Parathyroid adenoma (tissue), 2 donors: Measurements from ENCODE around the gene NCOA6.
"Not testable (repeated sequence)": the region's sequence is repeated elsewhere in the genome, so short reads cannot be mapped to it uniquely, and the experiment has no call there.

ENCODE experiments used
- H2AFZ ChIP-seq: fragments of 300-600 bp; sonication (generic); one replicate; pipeline ENCODE4 v1.7.0; 2017; ENCODE audit warnings: antibody characterized with exemption, mild to moderate bottlenecking
- H3K27ac ChIP-seq: fragments of 300-600 bp; sonication (generic); one replicate; pipeline ENCODE4 v1.7.0; 2017
- H3K27me3 ChIP-seq: fragments of 300-600 bp; sonication (generic); one replicate; pipeline ENCODE4 v1.7.0; 2017; ENCODE audit warnings: low read length; ENCODE audit not compliant: control insufficient read depth, insufficient read depth
- H3K36me3 ChIP-seq: fragments of 300-600 bp; sonication (generic); one replicate; pipeline ENCODE4 v1.7.0; 2017; ENCODE audit warnings: low read length; ENCODE audit not compliant: control insufficient read depth, insufficient read depth
- H3K4me1 ChIP-seq: fragments of 300-600 bp; sonication (generic); one replicate; pipeline ENCODE4 v1.7.0; 2017; ENCODE audit warnings: control low read depth
- H3K4me2 ChIP-seq: fragments of 300-600 bp; sonication (generic); one replicate; pipeline ENCODE4 v1.7.0; 2017; ENCODE audit warnings: low read length
- H3K4me3 ChIP-seq: fragments of 300-600 bp; sonication (generic); one replicate; pipeline ENCODE4 v1.7.0; 2017; ENCODE audit warnings: low read depth, low read length
- H3K79me2 ChIP-seq: fragments of 300-600 bp; sonication (generic); one replicate; pipeline ENCODE4 v1.7.0; 2017; ENCODE audit warnings: control low read depth
- H3K9ac ChIP-seq: fragments of 300-600 bp; sonication (generic); one replicate; pipeline ENCODE4 v1.7.0; 2017; ENCODE audit warnings: mild to moderate bottlenecking
- H3K9me3 ChIP-seq: fragments of 300-600 bp; sonication (generic); one replicate; pipeline ENCODE4 v1.7.0; 2017; ENCODE audit warnings: low read length; ENCODE audit not compliant: control insufficient read depth
- TF ChIP-seq, protein P1 (sequence below): fragments of 300-600 bp; sonication (generic); IDR thresholded peaks from one replicate; pipeline ENCODE4 v1.7.0; 2017; ENCODE audit warnings: antibody characterized with exemption, mild to moderate bottlenecking
- donor health status: primary hyperparathyroidism.

Gene NCOA6

DNA sequence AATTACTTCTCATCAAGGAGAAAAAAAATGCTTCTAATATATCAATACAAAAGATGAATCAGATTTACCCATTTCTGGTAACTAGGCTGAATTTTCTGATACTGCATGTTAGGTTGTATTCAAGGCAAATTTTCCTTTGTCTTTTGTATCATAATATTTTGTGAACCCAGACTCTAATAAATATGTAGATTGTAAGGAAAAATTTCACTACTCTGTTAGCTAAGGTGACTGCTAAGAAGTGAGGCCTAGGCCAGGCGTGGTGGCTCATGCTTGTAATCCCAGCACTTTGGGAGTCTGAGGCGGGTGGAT is 108.6 kb downstream of the NCOA6 start:
- no peaks in the 10 kb centered on the region for H3K36me3 ChIP-seq
- TF ChIP-seq, protein P1, sequence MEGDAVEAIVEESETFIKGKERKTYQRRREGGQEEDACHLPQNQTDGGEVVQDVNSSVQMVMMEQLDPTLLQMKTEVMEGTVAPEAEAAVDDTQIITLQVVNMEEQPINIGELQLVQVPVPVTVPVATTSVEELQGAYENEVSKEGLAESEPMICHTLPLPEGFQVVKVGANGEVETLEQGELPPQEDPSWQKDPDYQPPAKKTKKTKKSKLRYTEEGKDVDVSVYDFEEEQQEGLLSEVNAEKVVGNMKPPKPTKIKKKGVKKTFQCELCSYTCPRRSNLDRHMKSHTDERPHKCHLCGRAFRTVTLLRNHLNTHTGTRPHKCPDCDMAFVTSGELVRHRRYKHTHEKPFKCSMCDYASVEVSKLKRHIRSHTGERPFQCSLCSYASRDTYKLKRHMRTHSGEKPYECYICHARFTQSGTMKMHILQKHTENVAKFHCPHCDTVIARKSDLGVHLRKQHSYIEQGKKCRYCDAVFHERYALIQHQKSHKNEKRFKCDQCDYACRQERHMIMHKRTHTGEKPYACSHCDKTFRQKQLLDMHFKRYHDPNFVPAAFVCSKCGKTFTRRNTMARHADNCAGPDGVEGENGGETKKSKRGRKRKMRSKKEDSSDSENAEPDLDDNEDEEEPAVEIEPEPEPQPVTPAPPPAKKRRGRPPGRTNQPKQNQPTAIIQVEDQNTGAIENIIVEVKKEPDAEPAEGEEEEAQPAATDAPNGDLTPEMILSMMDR, result no peak

DNA sequence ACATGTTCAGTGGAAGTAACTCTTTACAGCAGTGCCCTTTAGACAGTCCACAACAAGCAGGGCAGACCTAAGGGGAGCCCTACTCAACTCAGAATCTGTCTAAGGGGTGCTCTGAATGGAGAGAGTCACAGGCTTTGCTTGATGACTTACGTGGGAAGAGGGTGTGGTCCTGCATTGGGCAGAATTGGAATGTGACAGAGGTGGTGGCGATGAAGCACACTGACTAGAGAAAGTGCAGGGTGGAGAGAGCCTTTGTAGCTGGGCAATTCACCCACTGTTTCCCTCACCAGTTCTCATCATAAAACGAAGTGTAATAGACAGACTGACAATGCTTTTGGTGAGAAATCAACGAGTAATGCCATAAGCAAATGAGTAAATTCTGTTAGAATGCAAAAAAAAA is 110.1 kb downstream of the NCOA6 start:
- Histone ChIP-seq H3K27me3 (no peaks in the 10 kb centered on the region), H2AFZ (no peak overlapping the region), H3K79me2 (no peaks in the 10 kb centered on the region), H3K4me2 (no peak overlapping the region), H3K4me1 (peaks cover 3% of the 10 kb centered on the region), H3K9me3 (no peaks in the 10 kb centered on the region), H3K27ac (no peak overlapping the region), H3K36me3 (no peaks in the 10 kb centered on the region), H3K4me3 (no peak overlapping the region), H3K9ac (no peak overlapping the region)
- TF ChIP-seq, protein P1, result no peak

More for the DNA sequence above, 108.6 kb downstream of the NCOA6 start:
- H3K79me2 ChIP-seq, result no peaks in the 10 kb centered on the region
- no peaks in the 10 kb centered on the region for H3K27me3 ChIP-seq
- no peak overlapping the region for H3K4me3 ChIP-seq
- H3K9ac ChIP-seq, result no peak overlapping the region
- no peaks in the 10 kb centered on the region for H3K9me3 ChIP-seq
- no peak overlapping the region for H3K4me2 ChIP-seq
- no peaks in the 10 kb centered on the region for H3K4me1 ChIP-seq
- H2AFZ ChIP-seq, result no peak overlapping the region
- H3K27ac ChIP-seq, result no peak overlapping the region

DNA sequence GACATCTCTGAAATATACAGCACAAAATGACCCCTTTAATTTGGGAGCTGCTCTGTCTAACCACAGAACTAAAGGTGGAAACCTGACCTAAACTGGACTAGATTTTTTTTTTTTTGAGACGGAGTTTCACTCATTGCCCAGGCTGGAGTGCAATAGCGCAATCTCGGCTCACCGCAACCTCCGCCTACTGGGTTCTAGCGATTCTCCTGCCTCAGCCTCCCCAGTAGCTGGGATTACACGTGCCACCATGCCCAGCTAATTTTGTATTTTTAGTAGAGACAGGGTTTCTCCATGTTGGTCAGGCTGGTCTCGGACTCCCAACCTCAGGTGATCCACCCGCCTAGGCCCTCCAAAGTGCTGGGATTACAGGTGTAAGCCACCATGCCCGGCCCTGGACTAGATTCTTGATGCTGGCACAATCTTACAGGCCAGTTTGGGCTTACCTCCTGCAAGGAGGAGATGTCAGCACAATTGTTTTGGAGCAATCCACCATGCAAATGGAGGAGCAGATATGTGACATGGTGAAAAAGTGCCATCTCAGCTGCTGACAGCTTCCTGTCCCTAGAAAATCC is 111.4 kb downstream of the NCOA6 start:
- H3K36me3 ChIP-seq, H3K27ac ChIP-seq: not testable (repeated sequence)

DNA sequence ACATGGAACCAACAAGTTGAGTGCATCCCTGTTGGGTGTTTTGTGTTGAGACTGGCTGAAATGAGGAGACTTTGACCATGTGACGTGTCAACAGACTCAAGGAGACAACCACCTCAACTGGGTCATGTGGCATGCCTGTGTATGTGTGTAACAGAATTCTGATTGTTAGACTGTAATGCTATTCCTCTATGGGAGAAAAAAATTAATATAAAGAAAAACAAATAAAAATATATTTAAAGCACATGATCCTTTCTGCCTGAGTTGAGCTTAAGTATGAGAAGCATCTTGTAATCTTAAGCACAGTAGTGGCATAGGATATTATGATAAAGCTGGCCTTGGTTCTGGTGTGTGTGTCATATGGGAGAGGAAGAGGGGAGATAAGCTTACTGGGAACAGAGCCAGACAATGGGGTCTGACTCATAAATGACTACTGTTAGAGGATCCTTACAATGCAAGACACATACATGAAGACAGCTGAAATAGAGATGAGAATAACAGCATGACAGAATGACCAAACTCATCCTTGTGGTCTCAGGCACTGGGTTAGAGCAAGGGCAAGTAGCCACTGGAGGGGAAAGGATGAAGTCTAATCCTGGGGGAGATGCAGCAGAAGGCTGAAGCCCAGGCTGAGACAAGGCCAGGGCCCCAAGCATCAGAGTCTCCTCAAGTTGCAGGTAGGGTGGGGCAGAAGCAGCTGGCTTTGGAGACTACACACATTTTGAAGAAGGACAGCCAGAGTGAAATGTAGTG is 112.1 kb downstream of the NCOA6 start:
- no peaks in the 10 kb centered on the region for H3K79me2 ChIP-seq
- H3K27me3 ChIP-seq, result no peaks in the 10 kb centered on the region
- no peak overlapping the region for H2AFZ ChIP-seq
- peaks cover 4% of the 10 kb centered on the region for H3K4me1 ChIP-seq
- H3K4me2 ChIP-seq, result no peak overlapping the region
- no peaks in the 10 kb centered on the region for H3K9me3 ChIP-seq
- TF ChIP-seq, protein P1, result no peak
- H3K4me3 ChIP-seq, result no peak overlapping the region
- H3K9ac ChIP-seq, result no peak overlapping the region
- no peaks in the 10 kb centered on the region for H3K36me3 ChIP-seq
- H3K27ac ChIP-seq, result no peak overlapping the region

More for the DNA sequence above, 111.4 kb downstream of the NCOA6 start:
- not testable (repeated sequence) for H3K27me3 ChIP-seq, H3K9me3 ChIP-seq, H2AFZ ChIP-seq, H3K4me2 ChIP-seq, H3K4me3 ChIP-seq, H3K9ac ChIP-seq, H3K79me2 ChIP-seq, H3K4me1 ChIP-seq

DNA sequence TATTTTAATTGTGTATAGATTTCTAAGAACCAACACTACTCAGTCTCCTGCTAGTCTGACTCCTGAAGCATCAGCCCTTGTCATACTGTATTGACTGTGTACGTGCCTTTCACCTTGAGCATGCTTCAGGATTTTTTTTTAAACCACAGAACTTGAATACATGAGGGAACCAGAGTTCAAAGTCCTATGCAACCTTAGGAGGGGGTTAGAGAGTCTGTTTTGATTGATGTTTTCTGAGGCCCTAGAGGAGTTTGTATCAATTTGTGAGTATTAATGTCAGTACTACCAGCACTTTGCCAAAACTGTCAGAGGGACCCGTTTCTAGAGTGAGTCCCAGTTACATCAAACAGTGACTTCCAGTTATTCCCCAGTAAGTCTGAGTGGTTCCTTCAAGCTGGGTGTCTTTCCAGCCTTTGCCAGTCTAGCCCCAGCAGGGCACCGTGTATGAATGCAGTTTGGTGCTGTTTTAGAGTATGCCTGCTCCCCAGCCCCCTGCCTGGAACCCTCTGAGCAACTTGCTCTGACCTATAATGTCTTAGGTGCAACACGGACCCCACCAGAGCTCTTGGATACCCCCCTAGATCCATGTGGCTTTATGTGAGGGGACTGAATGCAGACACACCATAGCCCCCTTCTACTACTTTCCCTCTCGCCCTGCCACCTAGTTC is 112.8 kb downstream of the NCOA6 start:
- H3K4me3 ChIP-seq, result no peak overlapping the region

More for the DNA sequence above, 112.8 kb downstream of the NCOA6 start:
- Histone ChIP-seq H2AFZ (no peak overlapping the region), H3K9ac (no peak overlapping the region), H3K4me1 (peaks cover 4% of the 10 kb centered on the region), H3K9me3 (no peaks in the 10 kb centered on the region), H3K79me2 (no peaks in the 10 kb centered on the region), H3K27ac (no peak overlapping the region), H3K4me2 (no peak overlapping the region), H3K27me3 (no peaks in the 10 kb centered on the region), H3K36me3 (no peaks in the 10 kb centered on the region)
- TF ChIP-seq, protein P1, result no peak
